Trophoblast cell (in vitro differentiated cells and primary cell): Measurements from ENCODE around the gene SPAG9.

Experiments used
- DNase-seq, 2 donors: peaks; one replicate each; pipeline ENCODE4 v3.0.0-alpha.2; 2016
- H2AFZ ChIP-seq: 2 replicates; pipeline ENCODE4 v1.6.1; 2013; ENCODE audit warnings: low read length, moderate library complexity, mild to moderate bottlenecking; ENCODE audit not compliant: insufficient read depth, poor library complexity
- H2AK5ac ChIP-seq: 2 replicates; pipeline ENCODE4 v1.6.1; 2013; ENCODE audit warnings: mild to moderate bottlenecking, low read length
- H2BK120ac ChIP-seq: 2 replicates; pipeline ENCODE4 v1.6.1; 2013; ENCODE audit warnings: low read length, mild to moderate bottlenecking, moderate library complexity; ENCODE audit not compliant: insufficient read depth, poor library complexity
- H2BK12ac ChIP-seq: 2 replicates; pipeline ENCODE4 v1.6.1; 2013; ENCODE audit warnings: mild to moderate bottlenecking, low read length, moderate library complexity
- H2BK5ac ChIP-seq: 2 replicates; pipeline ENCODE4 v1.6.1; 2013; ENCODE audit warnings: low read length, low read depth, moderate library complexity, mild to moderate bottlenecking; ENCODE audit not compliant: poor library complexity
- H3K14ac ChIP-seq: 2 replicates; pipeline ENCODE4 v1.6.1; 2013; ENCODE audit warnings: mild to moderate bottlenecking, low read length
- H3K18ac ChIP-seq: 2 replicates; pipeline ENCODE4 v1.6.1; 2013; ENCODE audit warnings: mild to moderate bottlenecking, low read length
- H3K23ac ChIP-seq: 2 replicates; pipeline ENCODE4 v1.6.1; 2013; ENCODE audit warnings: low read length
- H3K27ac ChIP-seq: 2 replicates; pipeline ENCODE4 v1.5.1; 2013; ENCODE audit warnings: low read depth, mild to moderate bottlenecking, inconsistent platforms, low read length, moderate library complexity
- H3K27me3 ChIP-seq: 2 replicates; pipeline ENCODE4 v1.6.1; 2013; ENCODE audit warnings: inconsistent platforms, mild to moderate bottlenecking, low read length, moderate library complexity; ENCODE audit not compliant: insufficient read depth
- H3K36me3 ChIP-seq, 2 experiments: 1 replicate in 1 of 2; 2 replicates in 1 of 2; pipeline ENCODE4 v1.6.1; 2013; ENCODE audit warnings: low read length in 2 of 2, mild to moderate bottlenecking in 2 of 2, moderate library complexity in 1 of 2; ENCODE audit not compliant: insufficient read depth in 2 of 2, control insufficient read depth in 1 of 2
- H3K4ac ChIP-seq: 2 replicates; pipeline ENCODE4 v1.6.1; 2013; ENCODE audit warnings: low read depth, mild to moderate bottlenecking, low read length, moderate library complexity
- H3K4me1 ChIP-seq, 2 experiments: 1 replicate in 1 of 2; 2 replicates in 1 of 2; pipeline ENCODE4 v1.6.1; 2013; ENCODE audit warnings: low read length in 2 of 2, mild to moderate bottlenecking in 2 of 2, moderate library complexity in 1 of 2; ENCODE audit not compliant: insufficient read depth in 2 of 2, control insufficient read depth in 1 of 2
- H3K4me2 ChIP-seq: 2 replicates; pipeline ENCODE4 v1.6.1; 2013; ENCODE audit warnings: inconsistent platforms, mild to moderate bottlenecking, low read length, moderate library complexity
- H3K4me3 ChIP-seq: 2 replicates; pipeline ENCODE4 v1.5.1; 2013; ENCODE audit warnings: mild to moderate bottlenecking, low read depth, low read length, inconsistent platforms
- H3K79me1 ChIP-seq: one replicate; pipeline ENCODE4 v1.6.1; 2013; ENCODE audit warnings: low read length
- H3K79me2 ChIP-seq: 2 replicates; pipeline ENCODE4 v1.6.1; 2013; ENCODE audit warnings: low read length, mild to moderate bottlenecking; ENCODE audit not compliant: control insufficient read depth, insufficient read depth, poor library complexity
- H3K9ac ChIP-seq: 2 replicates; pipeline ENCODE4 v1.6.1; 2013; ENCODE audit warnings: mild to moderate bottlenecking, low read length
- H3K9me3 ChIP-seq: 2 replicates; pipeline ENCODE4 v1.6.1; 2013; ENCODE audit warnings: low read depth, mild to moderate bottlenecking, control low read depth, inconsistent platforms, low read length; ENCODE audit not compliant: insufficient read depth
- H4K12ac ChIP-seq: 2 replicates; pipeline ENCODE4 v1.6.1; 2013; ENCODE audit warnings: low read depth, mild to moderate bottlenecking, low read length, moderate library complexity
- H4K8ac ChIP-seq: 2 replicates; pipeline ENCODE4 v1.6.1; 2013; ENCODE audit warnings: low read depth, mild to moderate bottlenecking, low read length, moderate library complexity
- H4K91ac ChIP-seq: one replicate; pipeline ENCODE4 v1.6.1; 2013; ENCODE audit warnings: low read depth, mild to moderate bottlenecking, low read length, moderate library complexity
- WGBS: extraction: QIAGEN DNeasy Blood & Tissue Kit; methylation state at CpG from one replicate; pipeline ENCODE4 v1.1.7; 2013; ENCODE audit warnings: missing lambda C conversion rate; ENCODE audit not compliant: insufficient read length, insufficient coverage; ENCODE audit errors: extremely low coverage; 5-methylcytosine and 5-hydroxymethylcytosine counted together

SPAG9 gene

GRCh38 chr17:51054748-51055147, 65.9 kb downstream of the SPAG9 start:
- no peak overlapping the region for H3K4me2 ChIP-seq
- no peaks in the 10 kb centered on the region for H3K9me3 ChIP-seq
- H3K27me3 ChIP-seq = no peaks in the 10 kb centered on the region
- H2AFZ ChIP-seq = no peak overlapping the region
- no peaks in the 10 kb centered on the region for H3K79me1 ChIP-seq
- no peak overlapping the region for H3K23ac ChIP-seq
- H4K12ac ChIP-seq = no peak overlapping the region
- no peak overlapping the region for H3K18ac ChIP-seq
- no peaks in the 10 kb centered on the region for H3K4me1 ChIP-seq
- H3K36me3 ChIP-seq = peaks cover 0 to 3% of the 10 kb centered on the region in 2 experiments
- H3K4ac ChIP-seq = no peak overlapping the region
- H2AK5ac ChIP-seq = no peak overlapping the region
- H2BK5ac ChIP-seq = no peak overlapping the region
- H4K91ac ChIP-seq = no peak overlapping the region
- DNase-seq = no peak
- H2BK12ac ChIP-seq = no peak overlapping the region
- no peak overlapping the region for H3K27ac ChIP-seq
- no peak overlapping the region for H3K4me3 ChIP-seq
- no peak overlapping the region for H3K14ac ChIP-seq
- H3K9ac ChIP-seq = no peak overlapping the region
- H2BK120ac ChIP-seq = no peak overlapping the region
- WGBS = no CpG with 5 or more reads among the region's 4 CpGs
- H4K8ac ChIP-seq = no peak overlapping the region
- H3K79me2 ChIP-seq = no peaks in the 10 kb centered on the region

DNA sequence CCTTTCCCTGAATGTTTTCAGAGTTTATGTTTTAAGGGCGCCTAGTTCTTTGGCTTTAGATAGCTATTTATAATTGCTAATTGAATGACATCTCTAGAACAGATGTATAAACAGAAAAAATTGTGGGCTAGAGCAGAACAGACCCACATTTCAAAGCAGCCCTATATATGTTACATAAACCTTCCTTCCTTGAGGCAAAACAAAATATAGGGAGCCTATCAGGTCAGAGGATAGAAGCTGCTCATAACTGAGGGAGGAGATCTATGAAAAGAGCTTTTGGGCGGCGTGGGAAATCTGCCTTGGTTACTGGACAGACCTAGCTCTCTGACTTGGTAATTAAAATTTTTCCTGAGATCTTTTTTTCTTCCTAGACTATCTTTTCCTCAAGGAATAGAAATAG, 68.4 kb downstream of the SPAG9 start:
- Histone ChIP-seq H4K8ac (no peak overlapping the region), H3K23ac (no peak overlapping the region), H3K27me3 (no peaks in the 10 kb centered on the region), H3K4me2 (no peak overlapping the region), H4K12ac (no peak overlapping the region), H3K79me2 (no peaks in the 10 kb centered on the region), H3K14ac (no peak overlapping the region), H3K18ac (no peak overlapping the region), H2BK5ac (no peak overlapping the region), H3K4me1 (no peaks in the 10 kb centered on the region), H2AFZ (no peak overlapping the region), H3K79me1 (no peaks in the 10 kb centered on the region), H3K4me3 (no peak overlapping the region), H3K4ac (no peak overlapping the region), H2AK5ac (no peak overlapping the region), H3K27ac (no peak overlapping the region), H3K9ac (no peak overlapping the region), H3K36me3 (peaks cover 0 to 3% of the 10 kb centered on the region in 2 experiments), H2BK12ac (no peak overlapping the region), H4K91ac (no peak overlapping the region), H3K9me3 (no peaks in the 10 kb centered on the region), H2BK120ac (no peak overlapping the region)
- no CpG with 5 or more reads among the region's 3 CpGs for WGBS
- no peak for DNase-seq

- no peak overlapping the region for H2BK120ac ChIP-seq
- H2BK5ac ChIP-seq = no peak overlapping the region
- H3K4me3 ChIP-seq = no peak overlapping the region
- no peaks in the 10 kb centered on the region for H3K27me3 ChIP-seq
- no peak overlapping the region for H3K23ac ChIP-seq
- peaks cover 0 to 4% of the 10 kb centered on the region in 2 experiments for H3K4me1 ChIP-seq
- H3K79me1 ChIP-seq = no peaks in the 10 kb centered on the region
- peaks cover 0 to 3% of the 10 kb centered on the region in 2 experiments for H3K36me3 ChIP-seq
- WGBS = no CpG with 5 or more reads among the region's 3 CpGs
- H2AFZ ChIP-seq = no peak overlapping the region
- H4K8ac ChIP-seq = no peak overlapping the region
- no peak overlapping the region for H4K12ac ChIP-seq
- H3K4ac ChIP-seq = no peak overlapping the region
- H3K9me3 ChIP-seq = no peaks in the 10 kb centered on the region
- H2AK5ac ChIP-seq = no peak overlapping the region
- no peak overlapping the region for H4K91ac ChIP-seq
- no peak overlapping the region for H3K18ac ChIP-seq
- no peaks in the 10 kb centered on the region for H3K79me2 ChIP-seq
- no peak overlapping the region for H3K9ac ChIP-seq
- H2BK12ac ChIP-seq = no peak overlapping the region
- no peak overlapping the region for H3K27ac ChIP-seq
- H3K14ac ChIP-seq = no peak overlapping the region
- no peak for DNase-seq
- no peak overlapping the region for H3K4me2 ChIP-seq
Observed at GRCh38 chr17:51050291-51051033, 70.2 kb downstream of the SPAG9 start.

DNA sequence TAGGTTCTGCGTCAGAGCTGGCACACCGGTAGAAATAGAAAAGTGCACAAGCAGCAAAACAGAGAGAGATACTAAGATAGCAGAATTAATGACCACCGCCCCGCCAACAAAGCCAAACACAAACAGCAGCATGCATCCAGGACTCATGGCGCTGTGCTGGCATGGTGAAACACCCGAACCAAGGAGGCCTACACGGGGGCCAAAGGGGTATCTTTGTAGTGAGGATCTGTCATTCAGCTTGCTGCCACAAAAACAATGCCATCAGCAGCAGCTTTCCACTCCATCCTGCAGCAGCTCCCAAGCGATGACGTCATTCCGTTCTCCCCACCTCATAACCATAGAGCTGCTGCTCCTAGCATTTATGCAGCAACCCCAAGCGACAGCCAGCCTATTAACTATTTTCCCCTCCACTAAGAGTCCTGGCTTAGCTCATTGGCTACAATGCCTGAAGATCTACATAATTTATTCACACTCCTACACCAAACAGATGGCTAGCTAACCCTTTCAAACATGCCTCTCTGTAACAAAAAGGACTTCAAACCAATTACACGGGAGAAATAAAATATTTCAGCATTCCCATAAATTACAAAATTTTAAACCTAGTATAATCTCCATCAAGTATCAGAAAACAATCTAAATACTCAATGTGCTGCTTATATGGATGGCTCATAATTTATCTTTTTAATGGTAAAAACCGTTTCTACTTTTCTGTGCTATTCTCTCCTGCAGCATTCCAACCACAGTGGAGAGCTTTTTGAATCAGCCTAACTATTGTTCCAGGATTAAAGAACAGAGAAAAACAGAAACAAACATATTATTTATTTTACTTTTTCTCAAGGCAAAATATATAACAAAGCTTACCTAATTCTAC, 73.9 kb downstream of the SPAG9 start:
- Histone ChIP-seq H2BK120ac (no peak overlapping the region), H3K9me3 (no peaks in the 10 kb centered on the region), H3K4me3 (peak overlapping the region; percentile 47), H3K18ac (no peak overlapping the region), H3K27ac (peak overlapping the region; percentile 52), H2BK5ac (no peak overlapping the region), H3K4me2 (peak overlapping the region; percentile 65), H4K91ac (no peak overlapping the region), H2AFZ (no peak overlapping the region), H4K12ac (no peak overlapping the region), H3K9ac (peak overlapping the region; percentile 36), H3K79me2 (no peaks in the 10 kb centered on the region), H3K23ac (no peak overlapping the region), H4K8ac (peak overlapping the region; percentile 17), H2BK12ac (no peak overlapping the region), H3K27me3 (no peaks in the 10 kb centered on the region), H3K36me3 (no peaks in the 10 kb centered on the region), H3K79me1 (no peaks in the 10 kb centered on the region), H3K14ac (peak overlapping the region; percentile 1), H3K4me1 (peaks cover 0 to 4% of the 10 kb centered on the region in 2 experiments), H2AK5ac (no peak overlapping the region), H3K4ac (no peak overlapping the region)
- no CpG with 5 or more reads among the region's 13 CpGs for WGBS
- DNase-seq = no peak
